Mucosa of gallbladder (tissue), 1 donor: ENCODE results near the gene NFKBIZ. TPM values are rescaled to one million over a fixed set of nuclear protein-coding genes. Genes with fewer than 3 reads are reported as not detected.
"Not testable (repeated sequence)": the region's sequence is repeated elsewhere in the genome, so short reads cannot be mapped to it uniquely, and the experiment has no call there.

ENCODE experiments used
- DNase-seq: peaks from one replicate; pipeline ENCODE4 v3.0.0-alpha.2; 2020; ENCODE audit warnings: low spot score
- total RNA-seq: library from RNA; stranded (reverse); gene quantifications from one replicate; pipeline ENCODE4 v1.2.1, GENCODE V29; 2021
- donor health status: DM: no; HTN: no; CAD: no.

The NFKBIZ gene
- total RNA-seq, 1 donor from 2014 or later: 190 TPM

DNA sequence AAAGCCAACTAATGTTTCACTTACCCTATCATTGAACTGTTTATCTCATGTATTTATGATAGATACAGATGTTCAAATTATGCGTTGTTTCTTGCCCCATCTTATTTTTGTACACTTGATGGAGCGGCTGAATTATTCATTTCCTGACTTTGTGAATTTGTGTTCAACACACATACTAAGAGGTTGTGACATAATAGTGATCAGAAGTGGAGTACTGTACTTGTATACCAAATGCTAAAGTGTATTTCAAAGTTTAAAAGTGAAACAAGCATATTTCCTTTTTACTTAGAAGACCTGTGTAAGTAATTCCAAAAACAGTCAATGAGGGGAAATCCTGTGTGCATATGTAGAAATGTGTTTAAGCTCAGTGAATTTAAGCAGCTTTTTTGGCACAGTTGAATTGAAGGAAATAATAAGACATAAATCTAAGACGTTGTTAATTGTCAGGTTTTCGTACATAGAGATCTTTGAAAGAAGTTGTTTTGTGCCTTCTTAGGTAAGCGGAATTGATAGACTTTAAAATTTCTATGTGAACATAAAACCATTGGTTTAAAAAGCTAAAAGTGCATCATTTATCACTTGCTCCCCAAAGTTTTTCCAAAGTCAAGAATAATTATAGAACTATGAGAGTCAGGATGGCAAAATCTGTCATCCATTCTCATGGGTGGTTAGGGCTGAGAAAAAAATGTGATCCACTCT, 1.9 kb downstream of the NFKBIZ start:
- DNase-seq: no peak

DNA sequence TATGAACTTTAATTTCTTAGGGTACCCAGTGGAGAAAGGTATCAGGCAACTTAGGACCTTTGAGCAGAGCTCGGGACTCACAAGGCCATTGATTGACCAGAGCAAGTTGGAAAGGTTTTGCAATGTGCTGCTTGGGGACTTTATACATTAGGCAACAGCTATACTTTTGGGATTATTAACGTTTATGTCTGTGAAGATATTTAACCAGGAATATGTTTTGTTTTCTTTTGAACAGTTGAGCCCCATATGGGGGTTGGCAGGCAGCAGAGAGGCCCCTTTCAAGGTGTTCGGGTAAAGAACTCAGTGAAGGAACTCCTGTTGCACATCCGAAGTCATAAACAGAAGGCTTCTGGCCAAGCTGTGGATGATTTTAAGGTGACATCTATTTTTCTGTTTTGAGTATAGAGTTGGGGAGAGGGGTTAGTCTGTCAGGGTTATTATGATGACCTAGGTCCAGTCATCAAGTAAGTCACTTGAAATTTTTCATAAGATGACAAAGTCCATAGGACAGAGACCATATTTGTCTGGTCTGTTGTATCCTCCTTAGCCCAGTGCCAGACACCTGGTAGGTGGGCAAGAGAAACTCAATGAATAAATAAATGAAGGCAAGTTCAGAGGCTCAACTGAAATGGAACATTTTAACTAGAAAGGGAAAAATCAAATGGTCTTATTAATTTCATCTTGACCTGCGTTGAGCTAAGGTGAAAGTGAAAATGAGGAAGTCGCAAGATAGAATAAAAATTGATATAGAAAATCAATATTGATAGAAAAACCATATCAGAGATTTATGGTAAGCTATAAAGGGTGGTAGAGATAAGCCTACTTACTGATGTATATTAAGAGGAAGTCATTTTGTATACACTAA, 2.8 kb downstream of the NFKBIZ start:
- DNase-seq: no peak

DNA sequence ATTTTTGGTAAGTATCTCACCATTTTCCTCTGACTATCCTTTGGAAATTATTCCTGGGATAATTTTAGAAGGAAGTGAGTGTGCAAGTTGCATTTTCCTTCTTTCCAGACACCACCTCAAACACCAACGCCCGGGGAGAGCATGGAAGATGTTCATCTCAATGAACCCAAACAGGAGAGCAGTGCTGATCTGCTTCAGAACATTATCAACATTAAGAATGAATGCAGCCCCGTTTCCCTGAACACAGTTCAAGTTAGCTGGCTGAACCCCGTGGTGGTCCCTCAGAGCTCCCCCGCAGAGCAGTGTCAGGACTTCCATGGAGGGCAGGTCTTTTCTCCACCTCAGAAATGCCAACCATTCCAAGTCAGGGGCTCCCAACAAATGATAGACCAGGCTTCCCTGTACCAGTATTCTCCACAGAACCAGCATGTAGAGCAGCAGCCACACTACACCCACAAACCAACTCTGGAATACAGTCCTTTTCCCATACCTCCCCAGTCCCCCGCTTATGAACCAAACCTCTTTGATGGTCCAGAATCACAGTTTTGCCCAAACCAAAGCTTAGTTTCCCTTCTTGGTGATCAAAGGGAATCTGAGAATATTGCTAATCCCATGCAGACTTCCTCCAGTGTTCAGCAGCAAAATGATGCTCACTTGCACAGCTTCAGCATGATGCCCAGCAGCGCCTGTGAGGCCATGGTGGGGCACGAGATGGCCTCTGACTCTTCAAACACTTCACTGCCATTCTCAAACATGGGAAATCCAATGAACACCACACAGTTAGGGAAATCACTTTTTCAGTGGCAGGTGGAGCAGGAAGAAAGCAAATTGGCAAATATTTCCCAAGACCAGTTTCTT, 3.9 kb downstream of the NFKBIZ start:
- no peak for DNase-seq

DNA sequence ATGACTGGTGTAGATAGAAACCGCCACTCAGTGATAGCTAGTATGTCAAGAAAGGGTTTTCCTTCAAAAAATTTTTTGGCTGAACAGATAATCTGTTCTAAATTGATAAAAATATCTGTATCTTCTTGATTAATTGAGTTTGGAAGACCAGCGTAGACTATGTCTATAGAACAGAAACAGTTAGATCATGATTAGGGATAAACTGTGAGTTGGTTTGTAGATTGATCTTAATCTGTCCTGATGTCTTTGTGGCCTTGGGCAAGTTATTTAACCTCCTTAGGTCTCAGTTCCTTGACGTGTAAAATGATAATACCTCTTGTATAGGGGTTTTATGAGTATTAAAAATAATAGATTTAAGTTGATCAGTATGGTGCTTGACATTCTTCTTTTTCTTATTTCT, 4.7 kb downstream of the NFKBIZ start:
- DNase-seq: no peak

DNA sequence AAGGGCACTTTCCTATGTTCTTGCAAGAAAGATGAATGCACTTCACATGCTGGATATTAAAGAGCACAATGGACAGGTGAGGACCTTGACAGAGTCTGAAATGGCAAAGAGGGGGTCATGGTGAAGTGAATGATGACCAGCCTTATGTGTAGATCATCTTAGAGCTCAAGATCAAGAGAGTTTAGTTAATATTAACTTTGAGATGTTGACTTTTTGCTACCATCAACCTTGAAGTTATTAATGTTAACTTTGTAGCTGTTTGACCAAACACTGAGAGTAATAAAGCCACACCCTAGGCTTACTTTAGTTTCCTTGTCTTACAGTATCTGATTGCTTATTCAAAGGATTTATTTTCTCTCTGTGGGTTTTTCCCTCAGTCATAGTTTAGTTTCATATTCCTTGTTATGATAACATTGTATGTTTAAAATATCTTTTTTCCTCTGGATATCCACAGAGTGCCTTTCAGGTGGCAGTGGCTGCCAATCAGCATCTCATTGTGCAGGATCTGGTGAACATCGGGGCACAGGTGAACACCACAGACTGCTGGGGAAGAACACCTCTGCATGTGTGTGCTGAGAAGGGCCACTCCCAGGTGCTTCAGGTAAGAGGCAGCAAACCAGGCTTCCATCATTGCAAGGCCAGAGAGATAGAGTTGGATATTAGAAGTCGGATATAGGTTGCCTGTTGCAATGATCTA, 5.4 kb downstream of the NFKBIZ start:
- DNase-seq: peak; percentile 38

DNA sequence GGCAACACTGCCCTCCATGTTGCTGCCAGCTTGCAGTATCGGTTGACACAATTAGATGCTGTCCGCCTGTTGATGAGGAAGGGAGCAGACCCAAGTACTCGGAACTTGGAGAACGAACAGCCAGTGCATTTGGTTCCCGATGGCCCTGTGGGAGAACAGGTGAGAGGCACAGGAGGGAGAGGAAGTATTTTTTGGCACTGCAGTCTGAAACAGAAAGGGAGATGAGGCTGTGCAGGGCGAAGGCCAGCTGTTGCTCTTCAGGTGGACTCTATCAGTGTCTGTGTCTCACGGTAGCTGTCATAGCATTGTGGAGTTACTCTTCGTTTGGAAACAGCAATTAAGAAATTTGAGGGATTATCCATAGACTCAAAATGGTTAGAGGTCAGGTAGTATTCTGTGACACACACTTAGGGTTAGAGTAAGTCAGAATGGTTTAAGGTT, 8.0 kb downstream of the NFKBIZ start:
- no peak for DNase-seq

DNA sequence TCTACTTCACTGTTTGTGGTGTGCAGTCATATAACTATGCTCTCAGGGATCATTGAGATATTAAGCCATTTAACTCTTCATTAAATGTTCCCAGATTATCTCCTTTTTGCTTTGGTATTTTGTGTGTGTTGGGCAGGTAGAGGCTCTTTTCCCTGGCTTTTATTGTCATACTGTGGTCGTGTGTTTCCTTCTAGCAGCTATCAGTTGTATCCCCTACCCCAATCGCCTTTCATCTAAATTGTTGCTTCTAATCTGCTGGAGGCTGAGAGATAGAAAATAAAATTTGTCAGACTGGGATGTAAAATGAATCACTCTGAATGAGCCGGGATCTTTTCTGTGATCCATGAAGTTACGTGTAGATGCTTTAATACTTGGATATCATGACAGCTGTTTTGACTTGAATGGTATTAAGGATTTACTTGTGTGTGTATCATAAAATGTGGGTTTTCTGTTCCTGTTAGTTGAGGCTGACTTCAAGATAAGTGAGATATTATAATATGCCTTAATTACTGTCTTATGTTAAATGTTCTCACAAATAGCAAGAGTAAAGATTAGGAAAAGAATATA, 9.2 kb downstream of the NFKBIZ start:
- no peak for DNase-seq

DNA sequence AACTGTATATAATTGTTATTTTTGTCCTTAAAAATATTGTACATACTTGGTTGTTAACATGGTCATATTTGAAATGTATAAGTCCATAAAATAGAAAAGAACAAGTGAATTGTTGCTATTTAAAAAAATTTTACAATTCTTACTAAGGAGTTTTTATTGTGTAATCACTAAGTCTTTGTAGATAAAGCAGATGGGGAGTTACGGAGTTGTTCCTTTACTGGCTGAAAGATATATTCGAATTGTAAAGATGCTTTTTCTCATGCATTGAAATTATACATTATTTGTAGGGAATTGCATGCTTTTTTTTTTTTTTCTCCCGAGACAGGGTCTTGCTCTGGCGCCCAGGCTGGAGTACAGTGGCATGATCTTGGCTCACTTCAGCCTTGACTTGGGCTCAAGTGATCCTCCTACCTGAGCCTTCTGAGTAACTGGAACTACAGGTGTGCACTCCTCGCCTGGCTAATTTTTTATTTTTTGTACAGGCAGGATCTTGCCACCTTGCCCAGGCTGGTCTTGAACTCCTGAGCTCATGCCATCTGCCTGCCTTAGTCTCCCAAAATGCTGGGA, 10.7 kb downstream of the NFKBIZ start:
- DNase-seq: no peak

DNA sequence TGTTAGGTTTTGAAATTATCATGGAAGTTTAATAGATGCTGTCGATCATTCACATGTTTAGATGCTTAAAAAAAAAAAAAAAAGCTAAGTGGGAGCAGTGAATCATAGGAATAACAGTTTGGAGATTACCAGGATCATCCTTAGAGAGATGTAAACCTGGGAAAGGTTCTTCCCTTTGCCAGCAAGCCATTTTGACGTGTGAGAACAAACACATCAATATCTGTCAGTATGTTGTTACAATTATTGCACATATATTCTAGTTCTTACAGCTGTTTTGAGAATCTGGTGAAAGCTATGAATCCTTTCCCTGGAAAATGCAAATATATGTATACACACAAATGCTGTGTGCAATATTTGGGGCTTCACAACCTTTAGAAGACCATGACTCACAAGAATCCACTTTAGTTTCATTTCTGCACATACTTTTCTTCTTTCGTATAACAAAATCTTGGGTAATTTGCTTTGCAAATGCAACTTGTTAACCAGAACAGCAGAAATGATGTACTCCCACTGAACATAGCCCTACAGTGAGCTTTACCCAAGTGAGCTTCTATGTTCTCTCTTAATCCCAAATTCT, 12.0 kb downstream of the NFKBIZ start:
- DNase-seq: no peak

DNA sequence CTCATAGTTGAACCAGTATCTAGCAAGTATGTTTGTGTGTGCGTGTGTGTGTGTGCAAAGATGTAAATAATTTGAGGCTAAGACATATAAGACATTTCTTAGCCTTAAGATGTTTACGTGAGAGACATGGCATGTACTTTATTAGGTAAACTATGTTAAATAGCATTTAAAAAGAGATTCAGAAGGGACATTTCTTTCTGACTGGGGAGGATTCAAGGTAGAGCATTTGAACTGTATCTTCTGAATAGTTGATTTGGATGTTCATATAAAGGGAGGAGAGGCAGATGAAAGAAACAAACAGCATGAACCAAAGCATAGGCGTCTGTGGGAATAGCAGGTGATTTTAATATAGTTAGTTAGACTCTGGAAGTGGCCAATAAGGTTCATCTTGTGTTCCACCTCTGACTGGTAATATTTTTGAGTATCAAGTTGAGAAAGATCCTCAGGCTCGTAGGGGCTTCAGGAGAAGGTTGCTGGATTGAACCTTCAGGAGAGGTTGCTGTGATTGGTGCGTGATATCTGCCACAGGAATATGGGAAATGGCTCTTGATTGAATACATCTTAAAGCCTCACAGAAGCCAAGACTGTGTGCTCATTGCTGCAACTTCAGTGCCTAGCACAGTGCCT, 12.6 kb downstream of the NFKBIZ start:
- no peak for DNase-seq

DNA sequence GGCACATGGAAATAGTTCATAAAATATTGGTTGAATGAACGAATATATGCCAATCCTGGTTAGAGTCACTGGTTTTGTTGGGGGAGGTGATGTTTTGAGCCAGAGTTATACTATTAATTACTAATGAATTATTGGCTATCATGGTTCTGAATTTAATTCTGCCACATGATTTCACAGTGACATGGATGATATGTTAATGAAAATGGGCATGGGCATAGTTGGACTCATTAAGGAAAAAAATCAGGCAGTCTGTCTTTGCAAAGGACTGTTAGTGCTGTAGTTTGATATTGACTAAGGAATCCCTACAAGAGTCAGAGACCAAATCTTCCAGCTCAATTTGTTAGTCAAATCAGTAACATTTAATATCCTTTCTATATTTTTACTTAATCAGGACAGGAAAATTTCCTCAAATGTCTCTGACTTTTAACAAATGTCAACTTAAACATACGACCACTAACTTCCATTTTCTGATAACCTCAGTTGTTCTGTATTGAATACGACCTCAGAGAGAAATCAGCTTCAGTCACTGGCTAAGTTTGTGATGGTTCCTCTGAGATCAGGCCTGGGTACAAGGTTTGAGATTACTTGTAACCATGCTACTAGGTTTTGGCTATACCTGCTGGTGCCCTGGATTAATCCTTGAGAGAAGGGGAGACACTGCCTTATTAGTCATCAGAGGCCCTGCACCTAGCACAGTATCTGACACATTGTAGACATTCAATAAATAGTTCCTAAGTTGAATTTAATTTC, 13.3 kb downstream of the NFKBIZ start:
- no peak for DNase-seq

DNA sequence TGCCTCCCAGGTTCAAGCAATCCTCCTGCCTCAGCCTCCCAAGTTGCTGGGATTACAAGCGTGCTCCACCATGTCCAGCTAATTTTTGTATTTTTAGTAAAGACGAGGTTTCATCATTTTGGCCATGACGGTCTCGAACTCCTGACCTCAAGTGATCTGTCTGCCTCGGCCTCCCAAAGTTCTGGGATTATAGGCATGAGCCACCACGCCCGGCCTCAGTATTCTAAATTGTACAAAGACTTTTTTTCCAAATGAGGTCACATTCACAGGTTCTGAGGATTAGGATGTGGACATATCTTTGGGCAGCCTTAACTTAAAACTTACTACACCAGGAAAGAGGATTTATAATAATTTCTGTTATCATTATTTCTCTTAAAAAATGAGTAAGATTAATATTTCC, 15.6 kb downstream of the NFKBIZ start:
- DNase-seq: not testable (repeated sequence)

DNA sequence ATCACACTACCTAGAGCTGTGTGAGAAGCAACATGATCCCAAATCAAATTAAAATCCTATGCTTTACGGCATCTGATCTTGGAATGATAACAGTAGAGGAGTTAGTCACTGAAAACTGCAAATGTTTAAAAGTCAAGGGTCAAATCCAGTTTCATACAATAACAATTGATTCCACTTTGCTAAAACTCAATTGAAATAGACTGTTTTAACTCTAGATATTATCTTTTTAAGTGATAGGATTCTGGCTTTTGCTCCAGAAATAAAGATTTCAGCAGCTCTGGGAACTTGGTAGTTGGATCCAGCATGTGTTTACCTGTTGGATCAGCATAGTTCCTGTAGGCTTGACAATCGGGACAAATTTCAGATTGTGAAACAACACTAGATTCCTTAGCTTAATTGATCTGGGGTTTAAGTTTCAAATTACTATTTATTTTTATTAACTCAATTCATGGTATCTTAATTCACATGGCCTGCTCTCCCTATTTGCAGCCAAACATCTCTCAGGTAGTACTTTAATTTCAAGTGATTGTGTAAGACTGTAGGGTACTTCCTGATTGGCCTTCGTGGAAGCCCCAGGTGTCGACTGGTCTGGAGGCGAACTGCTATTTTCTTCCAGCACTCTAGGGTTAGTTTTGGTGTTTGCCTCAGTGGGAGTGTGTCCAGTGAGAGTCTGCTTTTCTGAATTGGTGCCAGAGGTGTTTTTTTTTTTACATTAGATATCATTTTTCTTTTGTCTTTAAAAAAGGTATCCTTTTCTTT, 16.6 kb downstream of the NFKBIZ start:
- DNase-seq: no peak

DNA sequence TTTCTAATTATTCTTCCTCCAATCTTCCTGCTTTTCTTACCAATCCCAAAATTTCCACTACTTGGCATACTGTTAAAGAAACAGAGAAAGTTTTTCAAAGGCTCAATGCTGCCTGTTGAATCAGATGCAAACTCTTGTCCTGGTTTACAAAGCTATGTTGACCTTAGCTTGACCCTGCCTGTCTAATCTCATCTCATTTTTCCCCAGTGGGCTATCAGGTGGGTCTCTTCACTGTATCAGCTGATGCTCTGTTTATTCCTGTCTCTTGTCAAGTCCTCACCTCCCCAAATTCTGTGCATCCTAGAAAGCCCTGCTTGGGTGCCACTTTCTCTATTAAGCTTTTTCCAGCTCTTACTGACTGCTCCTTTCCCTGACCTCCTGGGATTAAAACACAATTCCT, 18.2 kb downstream of the NFKBIZ start:
- no peak for DNase-seq

DNA sequence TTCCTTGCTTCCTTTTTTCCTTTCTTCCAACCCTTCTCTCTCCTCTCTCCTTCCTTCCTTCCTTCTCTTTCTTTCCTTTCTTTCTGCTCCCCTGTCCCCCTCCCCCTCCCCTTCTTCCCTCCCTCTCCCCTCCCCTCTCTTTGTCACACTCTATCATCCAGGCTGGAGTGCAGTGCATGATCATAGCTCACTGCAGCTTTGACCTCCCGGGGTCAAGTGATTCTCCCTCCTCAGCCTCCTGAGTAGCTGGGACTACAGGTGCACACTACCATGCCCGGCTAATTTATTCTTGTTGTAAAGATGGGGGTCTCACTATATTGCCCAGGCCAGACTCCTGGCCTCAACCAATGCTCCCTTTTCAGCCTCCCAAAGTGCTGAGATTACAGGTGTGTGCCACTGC, 18.7 kb downstream of the NFKBIZ start:
- no peak for DNase-seq

DNA sequence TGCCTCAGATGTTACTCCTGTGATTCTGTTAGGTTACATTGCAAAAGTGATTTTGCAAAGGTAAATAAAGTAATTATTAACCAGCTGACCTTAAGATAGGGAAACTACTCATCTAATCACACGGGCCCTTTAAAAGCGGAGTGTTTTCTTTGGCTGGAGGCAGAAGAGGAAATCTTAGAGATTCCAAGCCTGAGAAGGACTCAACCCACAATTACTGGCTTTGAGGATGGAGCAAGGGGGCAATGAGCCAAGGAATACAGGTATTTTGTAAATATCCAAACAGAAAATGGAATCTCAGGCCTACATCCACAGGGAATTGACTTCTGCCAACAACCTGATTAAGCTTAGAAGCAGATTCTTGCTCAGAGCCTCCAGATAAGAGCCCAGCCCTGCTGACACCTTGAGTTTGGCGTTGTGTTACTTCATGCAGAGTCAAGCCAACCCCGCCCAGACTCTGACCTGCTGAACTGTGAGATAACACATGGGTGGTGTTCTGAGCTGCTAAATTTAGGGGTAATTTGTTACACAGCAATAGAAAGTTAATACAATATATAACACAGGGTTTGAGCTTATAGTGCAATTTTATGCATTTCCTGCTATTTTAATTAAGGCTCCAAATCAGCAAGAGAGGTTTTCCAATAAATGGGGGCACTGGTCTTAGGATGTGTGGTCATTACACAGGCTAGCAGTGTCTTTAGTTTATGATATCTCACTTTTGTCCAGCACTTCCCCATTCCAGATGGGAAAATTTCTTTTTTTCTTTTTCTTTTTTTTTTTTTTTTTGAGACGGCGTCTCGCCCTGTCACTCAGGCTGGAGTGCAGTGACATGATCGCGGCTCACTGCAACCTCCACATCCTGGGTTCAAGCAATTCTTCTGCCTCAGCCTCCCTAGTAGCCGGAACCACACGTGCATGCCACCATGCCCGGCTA, 19.5 kb downstream of the NFKBIZ start:
- peak; percentile 62 for DNase-seq

DNA sequence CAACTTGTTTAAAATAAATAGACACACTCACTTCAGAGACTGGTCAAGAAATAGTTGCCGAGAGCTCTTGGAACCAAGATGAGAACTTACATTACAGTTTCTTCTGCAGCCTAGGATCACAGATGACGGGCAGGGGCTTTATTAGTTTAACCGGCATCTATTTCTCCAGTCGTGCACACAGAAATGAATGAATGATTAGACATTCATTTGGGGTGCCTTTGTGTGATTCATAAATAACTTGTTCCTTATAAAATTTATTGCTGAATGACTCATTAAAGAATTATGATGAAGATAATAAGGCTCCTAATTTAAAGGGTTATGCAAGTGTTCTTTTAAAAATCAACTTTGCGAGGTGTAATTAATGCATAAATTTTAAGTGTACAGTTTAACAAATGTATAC, 20.8 kb downstream of the NFKBIZ start:
- no peak for DNase-seq
